Measurements from ENCODE around the gene CEP95. TPM values are rescaled to one million over a fixed set of nuclear protein-coding genes. Genes with fewer than 3 reads are reported as not detected.

The CEP95 gene
- total and polyA plus RNA-seq, 7 experiments from 2014 or later, result 11.3 to 192 (median 114) TPM

- Mint-ChIP-seq H3K36me3 (peaks cover 17 to 80% (median 57%) of the 10 kb centered on the region in 5 donors), H3K4me1 (peaks cover 37 to 85% (median 75%) of the 10 kb centered on the region in 7 donors), H3K27me3 (peaks cover 0 to 11% (median 0%) of the 10 kb centered on the region in 5 donors), H3K27ac (peak overlapping the region; percentile 51 to 100 (median 84)), H3K9me3 (peaks cover 0 to 53% (median 0%) of the 10 kb centered on the region in 11 donors), H3K4me3 (peak overlapping the region in 8 of 10 donors; percentile 16 to 100 (median 62))
- intact Hi-C loops (cut with micrococcal nuclease), result loop anchor here in 1 of 2 donors (10.0 kb wide), 1 partner anchor 413 kb away; the partner anchor contains the start of gene LRRC37A3
- Histone ChIP-seq H3K27me3 (ENCODE audit: control insufficient read depth in 2 of 2, insufficient read depth in 2 of 2, low read length in 2 of 2) (no peaks in the 10 kb centered on the region), H3K27ac (ENCODE audit: low read depth, low read length) (peak overlapping the region; percentile 20), H3K9me3 (ENCODE audit: control insufficient read depth in 2 of 3, low read length in 3 of 3) (no peaks in the 10 kb centered on the region), H3K36me3 (ENCODE audit: control insufficient read depth in 2 of 3, insufficient read depth in 3 of 3, low read length in 3 of 3) (peaks cover 51 to 80% (median 64%) of the 10 kb centered on the region in 3 experiments), H3K4me1 (ENCODE audit: control insufficient read depth in 2 of 2, insufficient read depth in 2 of 2, low read length in 2 of 2) (peaks cover 35 to 46% of the 10 kb centered on the region in 2 donors), H3K4me3 (ENCODE audit: low read length) (no peak overlapping the region)
- CTCF ChIA-PET, result interaction anchor here (1.0 to 1.2 kb wide), 2 partner anchors 81 to 82 kb away, joined by 4 to 8 read pairs; no protein-coding TSS in a partner anchor
- POLR2A ChIA-PET, result interaction anchor here (0.7 to 1.1 kb wide), 5 partner anchors 8 to 80 kb away, joined by 3 to 4 read pairs (median 3); no protein-coding TSS in a partner anchor
- DNase-seq (peak in 3 of 9 donors; percentile 16 to 24 (median 17)), ATAC-seq (no peak)
These were observed 4.8 kb upstream of the CEP95 start for GRCh38 chr17:64502021-64502420.

- Mint-ChIP-seq H3K4me1 (peaks cover 35 to 83% (median 74%) of the 10 kb centered on the region in 7 donors), H3K9me3 (peaks cover 0 to 47% (median 0%) of the 10 kb centered on the region in 11 donors), H3K27me3 (peaks cover 0 to 11% (median 0%) of the 10 kb centered on the region in 5 donors), H3K36me3 (peaks cover 17 to 85% (median 61%) of the 10 kb centered on the region in 5 donors), H3K4me3 (peak overlapping the region in 8 of 10 donors; percentile 36 to 100 (median 98)), H3K27ac (peak overlapping the region; percentile 44 to 100 (median 86))
- Histone ChIP-seq H3K4me3 (ENCODE audit: low read length) (no peak overlapping the region), H3K4me1 (ENCODE audit: control insufficient read depth in 2 of 2, insufficient read depth in 2 of 2, low read length in 2 of 2) (peaks cover 30 to 43% of the 10 kb centered on the region in 2 donors), H3K27ac (ENCODE audit: low read depth, low read length) (peak overlapping the region; percentile 20), H3K27me3 (ENCODE audit: control insufficient read depth in 2 of 2, insufficient read depth in 2 of 2, low read length in 2 of 2) (no peaks in the 10 kb centered on the region), H3K9me3 (ENCODE audit: control insufficient read depth in 2 of 3, low read length in 3 of 3) (no peaks in the 10 kb centered on the region), H3K36me3 (ENCODE audit: control insufficient read depth in 2 of 3, insufficient read depth in 3 of 3, low read length in 3 of 3) (peaks cover 51 to 83% (median 64%) of the 10 kb centered on the region in 3 experiments)
- ATAC-seq, result no peak
- peak in 2 of 9 donors; percentile 4 to 10 for DNase-seq
- CTCF ChIA-PET, result interaction anchor here (1.0 to 1.2 kb wide), 2 partner anchors 82 to 83 kb away, joined by 4 to 8 read pairs; no protein-coding TSS in a partner anchor
- intact Hi-C loops (cut with micrococcal nuclease), result loop anchor here in 1 of 2 donors (10.0 kb wide), 1 partner anchor 412 kb away; the partner anchor contains the start of gene LRRC37A3
- POLR2A ChIA-PET, result interaction anchor here (0.5 to 5.5 kb wide), 8 partner anchors 6 to 711 kb away, joined by 3 to 224 read pairs (median 4); partner anchors contain the start of gene POLG2
These were observed 4.0 kb upstream of the CEP95 start for GRCh38 chr17:64502809-64503208.

GRCh38 chr17:64503341-64503740 lies 3.4 kb upstream of the CEP95 start:
- intact Hi-C loops (cut with micrococcal nuclease), result loop anchor here in 1 of 2 donors (10.0 kb wide), 1 partner anchor 411 kb away; the partner anchor contains the start of gene LRRC37A3
- Mint-ChIP-seq H3K9me3 (peaks cover 0 to 43% (median 0%) of the 10 kb centered on the region in 11 donors), H3K27me3 (peaks cover 0 to 11% (median 0%) of the 10 kb centered on the region in 5 donors), H3K4me1 (peaks cover 33 to 83% (median 73%) of the 10 kb centered on the region in 7 donors), H3K36me3 (peaks cover 16 to 83% (median 61%) of the 10 kb centered on the region in 5 donors), H3K27ac (peak overlapping the region in 8 of 9 donors; percentile 44 to 100 (median 87)), H3K4me3 (peak overlapping the region in 9 of 10 donors; percentile 27 to 100 (median 99))
- H3K4me3 ChIP-seq (ENCODE audit: low read length), result no peak overlapping the region
- DNase-seq, result peak in 3 of 9 donors; percentile 9 to 16 (median 12)
- CTCF ChIA-PET, result interaction anchor here (1.2 kb wide), 1 partner anchor 84 kb away, joined by 4 read pairs; no protein-coding TSS in a partner anchor
- no peak for ATAC-seq
- H3K27ac ChIP-seq (ENCODE audit: low read depth, low read length), result peak overlapping the region; percentile 100
- H3K36me3 ChIP-seq (ENCODE audit: control insufficient read depth in 2 of 3, insufficient read depth in 3 of 3, low read length in 3 of 3), result peaks cover 51 to 83% (median 64%) of the 10 kb centered on the region in 3 experiments
- peaks cover 35 to 49% of the 10 kb centered on the region in 2 donors for H3K4me1 ChIP-seq (ENCODE audit: control insufficient read depth in 2 of 2, insufficient read depth in 2 of 2, low read length in 2 of 2)
- POLR2A ChIA-PET, result interaction anchor here (0.6 to 5.5 kb wide), 7 partner anchors 7 to 747 kb away, joined by 3 to 224 read pairs (median 52); partner anchors contain the start of genes PECAM1 and POLG2
- no peaks in the 10 kb centered on the region for H3K9me3 ChIP-seq (ENCODE audit: control insufficient read depth in 2 of 3, low read length in 3 of 3)
- H3K27me3 ChIP-seq (ENCODE audit: control insufficient read depth in 2 of 2, insufficient read depth in 2 of 2, low read length in 2 of 2), result no peaks in the 10 kb centered on the region

GRCh38 chr17:64503821-64504768 lies 2.7 kb upstream of the CEP95 start:
- no peak for ATAC-seq
- ChIA-PET CTCF (interaction anchor here (1.2 kb wide), 2 partner anchors 13 to 84 kb away, joined by 4 read pairs; no protein-coding TSS in a partner anchor), POLR2A (interaction anchor here (0.6 to 5.5 kb wide), 19 partner anchors 7 to 1752 kb away, joined by 3 to 224 read pairs (median 6); partner anchors contain the start of genes CCDC47, DDX42, PECAM1 and POLG2)
- Histone ChIP-seq H3K36me3 (ENCODE audit: control insufficient read depth in 2 of 3, insufficient read depth in 3 of 3, low read length in 3 of 3) (peaks cover 47 to 80% (median 60%) of the 10 kb centered on the region in 3 experiments), H3K4me3 (ENCODE audit: low read length) (peak overlapping the region; percentile 98), H3K27me3 (ENCODE audit: control insufficient read depth in 2 of 2, insufficient read depth in 2 of 2, low read length in 2 of 2) (no peaks in the 10 kb centered on the region), H3K27ac (ENCODE audit: low read depth, low read length) (peak overlapping the region; percentile 100), H3K4me1 (ENCODE audit: control insufficient read depth in 2 of 2, insufficient read depth in 2 of 2, low read length in 2 of 2) (peaks cover 41 to 54% of the 10 kb centered on the region in 2 donors), H3K9me3 (ENCODE audit: control insufficient read depth in 2 of 3, low read length in 3 of 3) (no peaks in the 10 kb centered on the region)
- Mint-ChIP-seq H3K27ac (peak overlapping the region; percentile 99 to 100 (median 100)), H3K9me3 (peaks cover 0 to 39% (median 0%) of the 10 kb centered on the region in 11 donors), H3K4me3 (peak overlapping the region; percentile 97 to 100 (median 99)), H3K27me3 (peaks cover 0 to 11% (median 0%) of the 10 kb centered on the region in 5 donors), H3K4me1 (peaks cover 33 to 85% (median 76%) of the 10 kb centered on the region in 7 donors), H3K36me3 (peaks cover 14 to 78% (median 61%) of the 10 kb centered on the region in 5 donors)
- intact Hi-C loops (cut with micrococcal nuclease), result loop anchor here in 1 of 2 donors (10.0 kb wide), 1 partner anchor 411 kb away; the partner anchor contains the start of gene LRRC37A3
- DNase-seq, result peak in 2 of 9 donors; percentile 8 to 14

- Histone ChIP-seq H3K27me3 (ENCODE audit: control insufficient read depth in 2 of 2, insufficient read depth in 2 of 2, low read length in 2 of 2) (no peaks in the 10 kb centered on the region), H3K4me3 (ENCODE audit: low read length) (peak overlapping the region; percentile 98), H3K4me1 (ENCODE audit: control insufficient read depth in 2 of 2, insufficient read depth in 2 of 2, low read length in 2 of 2) (peaks cover 41 to 53% of the 10 kb centered on the region in 2 donors), H3K27ac (ENCODE audit: low read depth, low read length) (peak overlapping the region; percentile 100), H3K36me3 (ENCODE audit: control insufficient read depth in 2 of 3, insufficient read depth in 3 of 3, low read length in 3 of 3) (peaks cover 46 to 76% (median 53%) of the 10 kb centered on the region in 3 experiments), H3K9me3 (ENCODE audit: control insufficient read depth in 2 of 3, low read length in 3 of 3) (no peaks in the 10 kb centered on the region)
- Mint-ChIP-seq H3K27me3 (peaks cover 0 to 11% (median 0%) of the 10 kb centered on the region in 5 donors), H3K36me3 (peaks cover 14 to 74% (median 58%) of the 10 kb centered on the region in 5 donors), H3K4me1 (peaks cover 33 to 85% (median 77%) of the 10 kb centered on the region in 7 donors), H3K9me3 (peaks cover 0 to 34% (median 0%) of the 10 kb centered on the region in 11 donors), H3K27ac (peak overlapping the region; percentile 99 to 100 (median 100)), H3K4me3 (peak overlapping the region; percentile 97 to 100 (median 99))
- ATAC-seq, result no peak
- ChIA-PET POLR2A (interaction anchor here (0.6 to 5.5 kb wide), 52 partner anchors 8 to 1751 kb away, joined by 3 to 224 read pairs (median 4); partner anchors contain the start of genes CCDC47, DDX42, ERN1 and ICAM2), CTCF (interaction anchor here (0.8 to 3.7 kb wide), 7 partner anchors 8 to 731 kb away, joined by 3 to 30 read pairs (median 4); partner anchors contain the start of genes CCDC47 and POLG2)
- DNase-seq, result peak in 1 of 9 donors; percentile 35
- intact Hi-C loops (cut with micrococcal nuclease), result loop anchor here (5.0 to 10.0 kb wide), 7 partner anchors 97 to 678 kb away; partner anchors contain the start of genes FTSJ3 (in 1 of the 2), GNA13 (in 1 of the 2), LRRC37A3 (in 1 of the 2) and PSMC5 (in 1 of the 2)
These were observed 1.9 kb upstream of the CEP95 start for GRCh38 chr17:64504769-64505339.

All from naive thymus-derived CD4-positive, alpha-beta T cell (primary cell).